Smooth muscle cell (in vitro differentiated cells): Measurements from ENCODE around the gene IQCK. TPM values are rescaled to one million over a fixed set of nuclear protein-coding genes. Genes with fewer than 3 reads are reported as not detected.

Experiments used
- DNase-seq: peaks from one replicate; lab custom pipeline; 2025; ENCODE audit not compliant: unreplicated experiment; lab: John Stamatoyannopoulos, UW
- H2AFZ ChIP-seq: fragments of 200-600 bp; sonication (generic); 2 replicates; pipeline ENCODE4 v1.6.0; 2016; ENCODE audit warnings: antibody characterized with exemption, low read depth, mild to moderate bottlenecking
- H3F3A ChIP-seq: fragments of 200-600 bp; sonication (generic); 2 replicates; pipeline ENCODE4 v1.6.0; 2017; ENCODE audit warnings: antibody characterized with exemption, low read depth
- H3K27ac ChIP-seq: fragments of 200-600 bp; sonication (generic); 2 replicates; pipeline ENCODE4 v1.5.1; 2016; ENCODE audit warnings: low read depth, mild to moderate bottlenecking
- H3K27me3 ChIP-seq: fragments of 200-600 bp; sonication (generic); 2 replicates; pipeline ENCODE4 v1.6.1; 2016; ENCODE audit warnings: low read depth, mild to moderate bottlenecking
- H3K36me3 ChIP-seq: fragments of 200-600 bp; sonication (generic); 2 replicates; pipeline ENCODE4 v1.5.1; 2016; ENCODE audit warnings: low read depth
- H3K4me1 ChIP-seq: fragments of 200-600 bp; sonication (generic); 2 replicates; pipeline ENCODE4 v1.5.1; 2016; ENCODE audit warnings: low read depth
- H3K4me2 ChIP-seq: fragments of 200-600 bp; sonication (generic); 2 replicates; pipeline ENCODE4 v1.6.0; 2016; ENCODE audit warnings: mild to moderate bottlenecking
- H3K4me3 ChIP-seq: fragments of 200-600 bp; sonication (generic); 2 replicates; pipeline ENCODE4 v1.5.1; 2016; ENCODE audit warnings: mild to moderate bottlenecking
- H3K79me2 ChIP-seq: fragments of 200-600 bp; sonication (generic); 2 replicates; pipeline ENCODE4 v1.6.0; 2016; ENCODE audit warnings: low read depth, mild to moderate bottlenecking
- H3K9ac ChIP-seq: fragments of 200-600 bp; sonication (generic); 2 replicates; pipeline ENCODE4 v1.6.0; 2016; ENCODE audit warnings: low read depth
- H3K9me3 ChIP-seq: fragments of 200-600 bp; sonication (generic); replicated peaks from 2 replicates; pipeline ENCODE4 v1.5.1; 2016; ENCODE audit warnings: low read depth
- H4K20me1 ChIP-seq: fragments of 200-600 bp; sonication (generic); 2 replicates; pipeline ENCODE4 v1.6.0; 2016; ENCODE audit warnings: low read depth
- WGBS: methylation state at CpG from one replicate; pipeline ENCODE4 v1.1.7; 2016; ENCODE audit warnings: low lambda C conversion rate; 5-methylcytosine and 5-hydroxymethylcytosine counted together
- polyA plus RNA-seq: library from polyadenylated mRNA; unstranded; fragments of >200 nt; fragmentation: Nextera tagmentation; extraction: Ambion mirVana; gene quantifications from 2 replicates; pipeline ENCODE4 v1.2.1, GENCODE V29; 2016
- total RNA-seq: library from RNA; depleted of rRNA; stranded (reverse); fragments of >200 nt; gene quantifications from 2 replicates; pipeline ENCODE4 v1.2.3, GENCODE V29; 2014
- TF ChIP-seq, protein P1 (sequence below): fragments of 200-600 bp; sonication (generic); IDR thresholded peaks from 2 replicates; pipeline ENCODE4 v1.5.1; 2017; ENCODE audit warnings: borderline replicate concordance, mild to moderate bottlenecking, antibody characterized with exemption; ENCODE audit not compliant: insufficient read depth, poor library complexity, severe bottlenecking

Gene IQCK
- total and polyA plus RNA-seq, 2 experiments from 2014 or later = 11.2 to 14.6 TPM

DNA sequence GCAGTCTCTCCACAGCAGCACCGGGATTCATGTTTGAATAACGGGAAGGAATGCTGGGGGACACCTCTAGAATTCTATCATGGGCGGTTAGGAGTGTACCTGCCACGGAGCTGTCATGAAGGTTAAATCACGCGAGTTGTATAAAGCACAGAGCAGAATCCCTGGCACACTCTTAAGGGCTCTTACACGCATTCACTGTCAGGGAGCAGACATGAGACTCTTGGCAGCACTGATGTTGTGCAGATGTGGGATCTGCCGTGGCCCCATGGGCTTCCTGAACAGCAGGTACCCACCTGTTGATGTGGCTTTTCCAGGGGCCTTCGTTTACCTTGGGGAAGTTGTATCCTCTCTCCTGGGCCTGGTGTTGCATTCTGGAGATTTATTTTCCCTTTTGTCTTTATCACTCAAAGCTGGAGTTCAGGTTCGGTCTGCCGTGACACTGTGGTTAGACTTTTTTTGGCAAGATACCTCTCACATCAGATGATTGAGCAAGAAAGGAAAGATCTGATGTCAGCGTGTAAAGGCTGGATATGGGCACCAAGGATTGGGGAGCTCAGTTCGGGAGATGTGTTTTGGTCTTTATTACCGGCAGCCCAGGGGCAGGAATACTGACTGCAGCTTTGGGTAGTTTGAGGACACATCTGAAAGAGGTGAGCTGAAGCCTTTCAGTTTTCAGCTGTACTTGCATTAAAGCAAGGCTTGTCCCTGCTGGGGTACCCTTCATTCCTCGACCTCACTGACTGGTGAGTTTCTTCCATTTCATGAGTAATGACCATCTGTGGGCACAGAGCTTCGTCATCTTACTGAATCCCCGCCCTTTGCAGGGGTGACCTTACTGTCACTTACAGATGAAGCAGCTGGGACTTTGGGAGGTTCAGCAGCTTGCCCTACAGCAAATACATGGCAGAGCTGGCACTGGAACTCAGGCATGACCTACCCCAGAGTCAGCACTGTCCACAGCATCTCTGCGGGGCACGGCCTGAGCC, 19.3 kb upstream of the IQCK start:
- peaks cover 5% of the 10 kb centered on the region for H3K36me3 ChIP-seq
- no peak for DNase-seq
- no peak overlapping the region for H3K27ac ChIP-seq
- no peaks in the 10 kb centered on the region for H3K27me3 ChIP-seq
- WGBS = 96% methylated on average over 19 of the region's 19 CpGs
- no peaks in the 10 kb centered on the region for H3K9me3 ChIP-seq
- no peaks in the 10 kb centered on the region for H3K79me2 ChIP-seq
- no peak overlapping the region for H3K4me2 ChIP-seq
- no peak overlapping the region for H3K4me3 ChIP-seq
- H3F3A ChIP-seq = no peaks in the 10 kb centered on the region
- H4K20me1 ChIP-seq = no peaks in the 10 kb centered on the region
- TF ChIP-seq, protein P1, sequence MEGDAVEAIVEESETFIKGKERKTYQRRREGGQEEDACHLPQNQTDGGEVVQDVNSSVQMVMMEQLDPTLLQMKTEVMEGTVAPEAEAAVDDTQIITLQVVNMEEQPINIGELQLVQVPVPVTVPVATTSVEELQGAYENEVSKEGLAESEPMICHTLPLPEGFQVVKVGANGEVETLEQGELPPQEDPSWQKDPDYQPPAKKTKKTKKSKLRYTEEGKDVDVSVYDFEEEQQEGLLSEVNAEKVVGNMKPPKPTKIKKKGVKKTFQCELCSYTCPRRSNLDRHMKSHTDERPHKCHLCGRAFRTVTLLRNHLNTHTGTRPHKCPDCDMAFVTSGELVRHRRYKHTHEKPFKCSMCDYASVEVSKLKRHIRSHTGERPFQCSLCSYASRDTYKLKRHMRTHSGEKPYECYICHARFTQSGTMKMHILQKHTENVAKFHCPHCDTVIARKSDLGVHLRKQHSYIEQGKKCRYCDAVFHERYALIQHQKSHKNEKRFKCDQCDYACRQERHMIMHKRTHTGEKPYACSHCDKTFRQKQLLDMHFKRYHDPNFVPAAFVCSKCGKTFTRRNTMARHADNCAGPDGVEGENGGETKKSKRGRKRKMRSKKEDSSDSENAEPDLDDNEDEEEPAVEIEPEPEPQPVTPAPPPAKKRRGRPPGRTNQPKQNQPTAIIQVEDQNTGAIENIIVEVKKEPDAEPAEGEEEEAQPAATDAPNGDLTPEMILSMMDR = no peak
- no peaks in the 10 kb centered on the region for H3K4me1 ChIP-seq
- no peak overlapping the region for H3K9ac ChIP-seq
- no peak overlapping the region for H2AFZ ChIP-seq

DNA sequence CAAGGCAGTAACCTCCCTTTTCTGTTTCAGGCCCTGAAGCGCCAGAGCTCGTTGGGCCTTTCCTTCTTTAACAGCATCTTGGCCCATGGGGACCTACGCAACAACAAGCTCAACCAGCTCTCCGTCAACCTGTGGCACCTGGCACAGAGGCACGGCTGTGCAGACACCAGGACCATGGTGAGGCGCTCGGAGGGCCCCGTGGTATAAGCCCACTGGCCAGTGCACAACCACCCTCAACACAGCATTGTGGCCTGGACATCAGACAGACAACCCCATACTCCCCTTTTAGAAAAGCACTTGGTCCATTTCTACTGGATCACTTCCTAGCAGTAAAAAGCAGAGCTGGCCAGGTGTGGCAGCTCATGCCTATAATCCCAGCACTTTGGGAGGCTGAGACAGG, 18.6 kb upstream of the IQCK start:
- Histone ChIP-seq H3K9ac (no peak overlapping the region), H3K27me3 (no peaks in the 10 kb centered on the region), H4K20me1 (no peaks in the 10 kb centered on the region), H3F3A (no peaks in the 10 kb centered on the region), H3K4me1 (no peaks in the 10 kb centered on the region), H2AFZ (no peak overlapping the region), H3K79me2 (no peaks in the 10 kb centered on the region), H3K4me3 (no peak overlapping the region), H3K27ac (no peak overlapping the region), H3K9me3 (no peaks in the 10 kb centered on the region), H3K36me3 (peaks cover 6% of the 10 kb centered on the region), H3K4me2 (no peak overlapping the region)
- no peak for DNase-seq
- WGBS = over 99% methylated on average over 8 of the region's 8 CpGs
- TF ChIP-seq, protein P1 = no peak

DNA sequence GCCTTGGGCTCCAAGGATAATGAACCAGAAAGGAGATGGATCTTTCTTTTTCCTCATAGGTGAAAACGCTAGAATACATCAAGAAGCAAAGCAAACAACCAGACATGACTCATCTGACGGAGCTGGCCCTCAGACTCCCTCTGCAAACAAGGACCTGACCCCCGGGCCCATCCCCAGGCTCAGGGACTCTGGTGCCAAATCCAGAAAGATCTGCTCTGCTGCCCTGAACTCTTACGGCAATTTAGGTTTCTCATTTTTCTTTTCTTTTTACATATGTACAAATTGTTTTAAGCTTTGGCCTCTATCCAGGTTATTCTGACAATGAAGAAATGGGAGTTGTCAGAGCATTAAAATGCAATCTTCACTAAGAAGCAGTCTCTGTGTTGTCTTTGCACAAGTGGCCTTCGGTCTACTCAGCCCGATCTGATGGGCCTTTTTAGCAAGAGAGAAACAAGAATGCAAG, 17.7 kb upstream of the IQCK start:
- TF ChIP-seq, protein P1 = no peak
- no peak overlapping the region for H3K9ac ChIP-seq
- no peak overlapping the region for H3K4me2 ChIP-seq
- H3K36me3 ChIP-seq = peaks cover 6% of the 10 kb centered on the region
- no peaks in the 10 kb centered on the region for H3K4me1 ChIP-seq
- peak overlapping the region; percentile 12 for H3K27ac ChIP-seq
- no peaks in the 10 kb centered on the region for H3F3A ChIP-seq
- H4K20me1 ChIP-seq = no peaks in the 10 kb centered on the region
- no peak for DNase-seq
- no peak overlapping the region for H3K4me3 ChIP-seq
- 87% methylated on average over 6 of the region's 6 CpGs for WGBS
- H3K9me3 ChIP-seq = no peaks in the 10 kb centered on the region
- no peaks in the 10 kb centered on the region for H3K27me3 ChIP-seq
- H3K79me2 ChIP-seq = no peaks in the 10 kb centered on the region
- H2AFZ ChIP-seq = no peak overlapping the region
